HG03135 (cell line): ENCODE results near the gene RPL19.
A peak's percentile ranks its signal among the peaks of the same experiment; 100 is the strongest.
"Not testable (repeated sequence)": the region's sequence is repeated elsewhere in the genome, so short reads cannot be mapped to it uniquely, and the experiment has no call there.

Experiments
- ATAC-seq: cut with Tn5 transposase; IDR thresholded peaks from one replicate; pipeline ENCODE4 v1.9.1; 2021; ENCODE audit warnings: mild to moderate bottlenecking, moderate library complexity; ENCODE audit not compliant: unreplicated experiment

Gene RPL19

DNA sequence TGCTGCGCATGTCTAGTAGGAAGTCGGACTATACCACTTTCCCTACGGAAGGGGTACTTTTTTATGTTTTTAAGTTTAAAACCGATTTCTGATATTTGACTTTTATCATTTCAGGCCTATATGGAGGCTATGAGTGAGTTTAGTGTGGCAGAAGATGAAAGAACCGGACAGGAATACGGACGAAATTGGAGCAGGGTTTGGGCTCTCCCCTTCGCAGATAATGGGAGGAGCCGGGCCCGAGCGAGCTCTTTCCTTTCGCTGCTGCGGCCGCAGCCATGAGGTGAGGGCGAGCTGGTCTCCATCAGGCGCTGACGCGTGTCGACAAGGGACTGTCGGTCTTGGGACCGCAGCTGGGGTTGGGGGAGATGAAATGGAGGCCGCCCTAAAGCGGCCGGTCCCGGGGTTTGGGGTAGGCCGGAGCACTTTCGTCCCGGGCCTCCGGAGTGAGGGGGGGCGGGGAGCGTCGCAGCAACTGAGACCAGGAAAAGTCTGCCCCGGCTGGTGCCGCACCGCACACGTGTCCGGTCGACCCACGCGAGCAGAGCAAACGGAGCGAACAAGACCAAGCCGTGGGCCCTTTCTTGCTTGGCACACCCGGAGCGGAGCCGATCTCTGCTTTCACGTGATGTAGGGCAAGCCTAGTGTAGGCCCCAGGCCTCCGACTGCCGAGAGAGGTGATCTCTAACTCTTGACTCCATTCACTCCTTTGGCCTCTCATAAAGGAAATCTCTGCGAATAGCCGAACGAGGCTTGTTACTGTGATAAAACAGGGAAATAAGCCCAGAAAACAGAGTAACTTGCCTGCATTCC, at the start of gene RPL19:
Gene RPL19 (plus strand): TSS at position 214 of the 810 bp plus-strand sequence. CDS start 62 bp downstream, at position 276.
- ATAC-seq, result peak; percentile 65

DNA sequence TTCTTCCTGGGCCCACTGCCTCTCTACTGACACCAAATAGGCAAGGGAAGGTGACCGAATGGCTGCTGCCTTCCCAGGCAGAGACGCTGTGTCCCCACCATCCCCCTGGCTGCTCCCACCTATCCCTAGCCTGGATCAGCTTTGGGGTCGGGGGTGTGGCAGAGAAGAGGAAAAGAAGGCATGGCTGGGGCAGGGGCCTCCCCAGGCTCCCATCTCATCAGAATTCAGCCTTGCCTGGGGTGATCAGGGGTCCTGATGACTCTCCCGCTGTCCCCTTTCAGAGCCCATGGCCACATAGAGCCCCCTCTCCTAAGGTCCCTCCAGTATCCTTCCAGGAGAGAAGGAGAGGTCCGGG, 49.3 kb upstream of the RPL19 start:
- no peak for ATAC-seq

DNA sequence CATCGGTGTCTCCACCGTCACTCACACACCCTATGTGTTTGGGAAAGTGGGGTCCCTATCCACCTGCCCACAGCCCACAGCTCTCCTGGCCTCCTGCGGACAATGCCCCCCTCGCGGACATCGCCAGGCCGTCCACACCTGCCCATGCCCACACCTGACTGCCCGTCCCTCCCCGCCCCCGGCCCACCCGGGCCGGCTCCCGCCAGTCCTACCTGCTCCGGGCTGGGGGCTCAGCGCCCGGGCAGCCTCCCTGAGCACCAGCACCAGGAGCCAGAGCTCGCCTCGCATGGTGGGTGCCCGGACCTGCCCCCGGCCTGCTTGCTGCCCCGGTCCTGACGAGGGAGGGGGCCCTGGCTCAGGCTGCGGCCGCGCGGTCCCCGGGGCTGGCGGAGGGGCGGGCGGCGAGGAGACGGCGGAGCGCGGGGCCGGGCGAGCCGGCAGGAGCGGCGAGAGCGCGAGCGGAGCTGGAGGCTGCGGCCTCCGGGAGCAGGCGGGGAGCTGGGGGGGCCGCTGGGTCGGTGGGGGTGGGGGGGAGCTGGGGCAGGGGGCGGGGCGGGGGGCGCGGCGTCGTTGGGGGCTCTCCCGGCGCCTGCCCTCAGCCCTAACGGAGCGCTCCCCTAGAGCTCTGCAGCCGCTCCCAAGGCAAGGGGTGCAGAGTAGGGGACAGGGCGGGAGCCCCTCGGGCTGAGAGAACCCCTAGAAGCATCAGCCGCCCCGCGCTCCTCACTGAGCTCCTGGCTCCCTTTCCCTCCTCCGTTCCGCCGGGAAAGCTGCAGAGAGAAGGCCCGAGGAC, 48.7 kb upstream of the RPL19 start, which contains the start of gene PLXDC1:
Gene PLXDC1 (minus strand): TSS at position 488 of the 793 bp plus-strand sequence. CDS start 200 bp downstream, at position 288.
- no peak for ATAC-seq

DNA sequence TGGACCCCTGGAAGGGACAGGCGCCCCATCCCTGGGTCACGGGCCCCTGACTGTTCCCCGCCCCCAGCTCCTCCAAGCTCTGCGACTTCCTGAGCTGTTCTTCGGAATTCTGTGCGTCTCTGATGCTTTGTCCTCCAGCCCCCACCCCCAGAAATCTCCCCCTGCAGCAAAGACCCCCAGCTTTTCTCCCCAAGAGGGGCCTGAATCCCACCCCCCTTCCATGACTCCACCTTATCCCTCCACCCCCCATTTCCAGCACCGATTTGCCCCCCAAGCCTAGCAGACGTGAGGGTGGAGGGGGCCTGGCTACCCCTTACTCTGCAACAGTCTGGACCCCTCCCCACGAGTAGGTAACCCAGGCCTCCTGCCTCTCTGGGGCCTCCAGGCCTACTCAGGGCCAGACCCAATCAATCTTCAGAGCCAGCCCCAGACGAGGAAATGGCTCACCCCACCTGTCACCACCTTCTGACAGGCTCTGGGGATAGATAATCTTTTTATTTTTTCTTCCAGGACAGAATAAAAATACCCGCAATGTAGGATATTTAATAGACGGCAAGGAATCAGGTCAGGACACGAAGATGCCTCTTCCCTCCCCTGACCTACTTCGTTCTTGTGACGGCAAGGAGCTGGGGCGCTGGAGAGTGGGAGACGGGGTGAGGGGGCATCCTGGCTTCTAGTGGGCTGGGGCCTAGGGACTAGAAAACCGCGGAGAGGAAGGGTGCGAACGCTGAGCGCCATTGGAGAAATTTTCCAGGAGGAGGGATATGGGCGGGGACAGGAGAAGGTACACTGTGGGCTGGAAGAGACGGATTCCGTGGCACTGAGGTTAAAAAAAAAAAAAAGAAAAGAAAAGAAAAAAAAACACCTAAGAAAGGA, 47.9 kb upstream of the RPL19 start:
- no peak for ATAC-seq

DNA sequence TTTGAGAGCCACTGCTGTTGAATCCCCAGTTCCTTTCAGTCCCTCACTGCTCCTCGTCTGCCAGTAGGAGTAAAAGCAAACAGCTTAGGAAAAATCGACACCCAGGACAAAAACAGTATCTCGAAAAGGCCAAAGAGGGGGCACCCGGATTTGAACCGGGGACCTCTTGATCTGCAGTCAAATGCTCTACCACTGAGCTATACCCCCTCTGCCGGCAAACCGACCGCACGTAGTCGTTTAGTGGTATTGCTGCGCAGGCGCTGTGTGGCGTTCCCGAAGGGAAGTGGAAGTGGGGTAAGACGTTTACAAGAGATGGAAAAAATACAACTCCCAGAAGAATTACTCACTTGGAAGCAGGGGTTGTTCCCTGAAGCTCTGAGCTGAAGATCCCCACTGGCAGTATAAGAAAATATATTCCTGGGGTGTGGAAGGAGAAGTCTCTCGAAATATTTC, 46.5 kb upstream of the RPL19 start:
- ATAC-seq, result peak; percentile 48

DNA sequence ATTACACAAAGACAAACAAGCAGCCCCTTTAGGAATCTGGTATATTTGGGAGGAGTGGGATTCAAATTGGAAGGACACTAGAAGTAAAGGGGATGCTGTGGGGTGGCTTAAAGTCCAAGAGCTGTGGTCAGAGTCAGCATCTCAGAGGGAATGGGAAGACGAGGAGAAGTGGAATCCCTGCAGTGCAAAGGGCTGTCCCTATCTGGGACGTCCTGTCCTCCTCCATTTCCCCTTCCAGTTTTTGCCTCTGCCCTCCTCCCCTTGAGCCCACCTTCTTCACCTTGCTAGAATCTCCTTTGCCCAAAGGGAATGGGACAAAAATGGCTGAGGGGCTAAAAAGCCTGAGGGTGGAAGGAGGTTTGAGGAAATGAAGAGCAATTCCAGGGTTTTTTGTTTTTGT, 44.4 kb upstream of the RPL19 start:
- ATAC-seq, result no peak

DNA sequence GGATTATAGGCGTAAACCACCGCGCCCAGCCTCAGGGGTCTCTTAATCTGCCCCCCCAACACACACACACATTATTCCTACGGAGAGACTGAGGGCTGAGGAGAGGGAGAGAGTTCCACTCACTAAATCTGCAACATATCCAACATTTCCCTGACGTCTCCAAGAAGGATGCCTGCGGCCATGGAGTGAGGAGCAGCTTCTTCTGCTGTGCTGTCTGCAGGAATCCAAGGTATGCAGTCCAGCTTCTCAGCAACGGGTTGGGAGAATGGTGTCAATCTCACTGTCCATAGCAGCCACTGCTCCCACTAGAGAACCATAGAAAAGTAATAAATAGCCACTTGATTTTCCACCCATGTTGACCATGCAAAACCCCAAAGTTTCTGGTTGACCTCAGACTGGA, 43.6 kb upstream of the RPL19 start:
- ATAC-seq, result no peak

DNA sequence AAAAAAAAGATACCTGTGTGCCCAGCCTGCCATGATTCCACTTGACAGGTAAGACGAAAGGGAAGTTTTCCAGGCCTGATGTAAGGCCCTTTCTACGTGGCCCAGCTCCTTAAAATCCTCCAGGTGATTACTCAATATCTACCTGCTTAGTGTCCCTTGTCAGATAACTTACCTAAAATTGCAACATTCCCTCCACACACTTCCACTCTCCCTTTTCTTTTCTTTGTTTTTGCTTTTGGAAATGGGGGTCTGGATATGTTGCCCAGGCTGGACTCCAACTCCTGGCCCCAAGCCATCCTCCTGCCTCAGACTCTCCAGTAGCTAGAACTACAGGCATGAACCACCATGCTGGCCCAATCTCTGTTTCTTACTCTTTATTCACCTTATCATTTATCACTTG, 41.5 kb upstream of the RPL19 start:
- ATAC-seq, result no peak

DNA sequence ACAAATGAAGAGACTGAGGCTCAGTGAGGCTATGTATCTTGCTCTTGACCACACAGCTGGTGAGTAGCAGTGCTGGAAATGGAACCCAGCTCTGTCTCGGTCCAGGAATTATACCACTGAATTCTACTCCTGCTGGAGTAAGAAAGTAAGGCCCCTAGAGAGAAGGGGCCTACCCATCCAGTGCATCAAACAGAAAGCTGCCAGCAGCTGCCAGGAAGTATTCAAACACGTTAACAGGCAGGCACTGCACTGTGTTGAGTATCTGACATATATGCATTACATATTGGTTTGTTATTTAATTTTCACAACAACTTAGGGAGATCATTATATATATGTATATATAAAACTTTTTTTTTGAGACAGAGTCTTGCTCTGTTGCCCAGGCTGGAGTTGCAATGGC, 38.1 kb upstream of the RPL19 start:
- ATAC-seq, result no peak

DNA sequence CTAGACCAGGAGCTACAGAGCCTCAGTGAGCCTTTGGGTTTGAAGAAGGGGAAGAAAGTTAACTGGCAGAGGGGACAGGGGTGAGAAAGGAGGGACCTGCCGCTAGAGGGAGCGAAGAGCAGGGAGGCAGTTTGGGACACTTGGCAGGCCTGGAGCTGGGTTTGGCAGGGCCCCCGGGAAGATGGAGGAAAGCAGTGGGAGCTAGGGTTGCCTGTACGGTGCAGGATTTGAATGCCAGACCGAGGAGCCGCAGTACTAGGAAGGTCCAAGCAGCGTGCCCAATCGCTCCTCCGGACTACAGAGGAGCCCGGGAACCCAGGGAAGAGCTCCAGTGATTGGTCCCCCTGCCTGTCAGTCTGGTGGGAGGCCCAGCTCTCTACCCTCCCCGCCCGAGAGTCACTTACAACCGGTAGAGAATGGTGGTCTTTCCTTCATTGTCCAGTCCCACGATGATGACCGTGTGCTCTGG, 35.4 kb upstream of the RPL19 start:
- peak; percentile 78 for ATAC-seq

DNA sequence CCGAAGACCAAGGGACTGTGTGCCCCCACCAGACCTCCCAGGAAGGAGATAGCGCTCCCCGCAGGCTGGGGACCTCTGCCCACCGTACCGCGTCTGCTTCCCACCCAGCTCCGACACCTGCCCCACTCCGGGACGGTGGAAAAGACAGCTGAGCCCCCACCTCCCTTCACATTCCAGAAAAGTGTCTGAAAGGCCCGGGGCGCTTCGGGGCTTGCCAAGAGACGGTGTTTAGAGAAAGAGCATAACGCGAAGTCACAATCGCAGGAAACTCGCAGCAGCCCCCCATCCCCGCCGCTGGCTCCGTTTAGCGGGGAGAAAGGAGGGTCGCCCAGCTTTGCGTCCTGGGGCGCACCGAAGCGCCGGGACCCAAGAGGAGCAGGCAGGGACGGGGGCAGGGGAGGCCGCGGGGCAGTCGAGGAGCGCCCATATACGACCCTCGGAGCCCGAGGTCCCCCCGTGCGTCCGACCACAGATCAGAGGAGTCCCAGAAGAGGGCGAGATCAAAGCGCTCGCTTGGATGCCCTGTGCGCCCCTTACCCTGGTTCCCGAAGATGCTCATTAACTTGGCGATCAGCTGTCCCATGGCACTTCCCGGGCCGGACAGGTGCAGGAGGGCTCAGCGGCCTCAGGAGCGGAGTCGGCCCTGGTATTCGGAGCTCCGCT, 34.8 kb upstream of the RPL19 start:
- no peak for ATAC-seq

DNA sequence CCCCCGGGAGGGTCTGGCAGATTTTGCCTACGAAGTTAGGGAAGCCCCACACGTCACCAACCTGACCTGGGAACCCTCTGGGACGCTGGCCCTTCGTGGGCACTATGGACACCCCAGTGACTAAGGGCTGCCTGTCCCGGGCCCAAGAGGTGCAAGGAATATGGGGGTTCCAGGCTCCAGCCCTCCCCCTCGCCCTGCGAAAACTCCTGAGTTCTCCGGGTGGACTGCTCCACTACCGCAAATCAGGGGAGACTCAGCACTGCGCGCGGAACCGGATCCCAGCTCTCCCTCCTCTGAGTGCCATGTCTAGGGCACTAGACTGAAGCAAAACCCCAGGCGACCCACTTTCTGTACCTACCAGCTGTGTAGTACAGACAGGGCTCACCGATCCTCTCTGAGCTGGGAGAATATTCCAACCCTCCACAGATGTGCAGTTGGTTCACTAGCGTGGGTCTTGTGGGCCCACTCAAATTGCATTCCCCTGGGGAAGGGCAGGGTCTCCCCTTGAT, 34.2 kb upstream of the RPL19 start, which contains the start of gene ARL5C:
Gene ARL5C (minus strand): TSS at position 321 of the 509 bp plus-strand sequence. CDS start 401 bp downstream, outside the sequence.
- ATAC-seq, result no peak

DNA sequence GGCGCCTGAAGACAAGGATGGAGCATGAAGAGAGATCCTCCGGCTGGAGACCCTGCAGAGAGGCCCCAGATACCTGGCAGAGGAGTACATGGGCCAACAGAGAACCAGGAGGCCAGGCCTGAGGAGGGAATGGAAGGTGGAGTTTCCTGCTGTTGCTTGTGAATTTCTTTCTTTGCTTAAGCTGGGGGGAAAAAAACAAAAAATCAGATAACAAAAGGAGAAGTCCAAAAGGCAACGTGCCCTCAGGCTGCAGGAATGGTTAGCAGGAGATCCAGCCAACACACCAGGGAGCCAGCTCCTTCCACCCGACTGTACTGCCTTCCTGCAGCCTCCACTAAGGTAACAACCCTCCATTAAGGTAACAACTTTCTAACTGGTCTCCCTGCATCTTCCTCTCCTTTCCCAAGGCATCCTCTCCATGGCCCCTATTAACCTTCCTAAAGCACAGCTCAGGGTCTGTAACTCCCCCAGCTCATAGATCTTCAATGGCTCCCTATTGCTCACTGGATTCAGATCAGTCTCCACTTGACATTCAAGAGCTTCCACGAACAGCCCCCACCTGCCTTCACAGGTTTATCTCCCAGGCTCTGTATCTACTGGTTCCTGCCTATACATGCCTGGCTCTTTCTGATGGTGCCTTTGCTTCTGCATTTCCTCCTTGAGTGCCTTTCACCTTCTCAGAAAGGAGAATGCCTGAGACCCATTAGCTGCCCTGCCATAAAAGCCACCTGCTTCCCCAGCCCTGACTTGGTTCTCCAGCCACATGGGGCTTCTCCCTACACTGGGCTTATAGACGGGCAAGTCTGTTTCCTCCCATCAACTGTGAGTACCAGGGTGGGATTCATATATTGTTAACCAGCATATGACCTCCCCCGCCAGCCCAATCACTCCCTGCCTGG, 33.4 kb upstream of the RPL19 start:
- no peak for ATAC-seq

DNA sequence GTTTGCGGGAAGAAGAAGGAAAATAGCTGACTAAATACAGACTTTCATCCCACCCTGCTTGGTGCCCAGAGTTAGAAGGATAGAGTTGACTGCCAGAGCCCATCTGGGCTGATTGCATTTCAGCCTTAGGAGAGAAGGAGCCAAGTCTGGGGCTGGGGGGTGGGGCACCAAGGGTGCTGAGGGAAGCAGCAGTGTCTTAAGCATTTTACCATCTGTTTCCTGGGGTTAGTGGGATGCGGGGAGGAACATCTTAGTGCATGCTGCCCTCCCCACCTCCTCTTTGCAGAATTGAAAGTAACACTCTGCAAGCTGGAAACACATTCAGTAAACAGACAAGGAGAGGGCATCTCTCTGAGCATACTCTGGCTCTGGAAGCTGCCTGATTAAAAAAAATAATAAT, 32.6 kb upstream of the RPL19 start:
- no peak for ATAC-seq

DNA sequence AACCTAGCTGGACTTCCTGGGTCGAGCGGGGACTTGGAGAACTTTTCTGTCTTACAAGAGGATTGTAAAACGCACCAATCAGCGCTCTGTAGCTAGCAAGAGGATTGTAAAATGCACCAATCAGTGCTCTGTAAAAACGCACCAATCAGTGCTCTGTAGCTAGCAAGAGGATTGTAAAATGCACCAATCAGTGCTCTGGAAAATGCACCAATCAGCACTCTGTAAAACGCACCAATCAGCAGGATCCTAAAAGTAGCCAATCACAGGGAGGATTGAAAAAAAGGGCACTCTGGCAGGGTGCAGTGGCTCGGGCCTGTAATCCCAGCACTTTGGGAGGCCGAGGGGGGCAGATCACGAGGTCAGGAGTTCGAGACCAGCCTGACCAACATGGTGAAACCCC, 31.6 kb upstream of the RPL19 start:
- ATAC-seq, result not testable (repeated sequence)

DNA sequence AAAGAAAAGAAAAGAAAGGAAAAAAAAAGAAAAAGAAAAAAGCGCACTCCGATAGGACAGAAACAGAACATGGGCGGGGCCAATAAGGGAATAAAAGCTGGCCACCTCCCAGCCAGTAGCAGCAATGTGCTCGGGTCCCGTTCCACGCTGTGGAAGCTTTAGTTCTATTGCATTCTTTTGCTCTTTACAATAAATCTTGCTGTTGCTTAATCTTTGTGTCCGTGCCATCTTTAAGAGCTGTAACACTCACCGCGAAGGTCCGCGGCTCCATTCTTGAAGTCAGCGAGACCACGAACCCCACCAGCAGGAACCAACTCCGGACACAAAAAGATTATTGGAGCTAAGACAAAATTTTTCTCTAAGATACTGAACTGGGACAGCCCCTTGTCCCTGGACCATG, 31.0 kb upstream of the RPL19 start:
- ATAC-seq, result no peak

DNA sequence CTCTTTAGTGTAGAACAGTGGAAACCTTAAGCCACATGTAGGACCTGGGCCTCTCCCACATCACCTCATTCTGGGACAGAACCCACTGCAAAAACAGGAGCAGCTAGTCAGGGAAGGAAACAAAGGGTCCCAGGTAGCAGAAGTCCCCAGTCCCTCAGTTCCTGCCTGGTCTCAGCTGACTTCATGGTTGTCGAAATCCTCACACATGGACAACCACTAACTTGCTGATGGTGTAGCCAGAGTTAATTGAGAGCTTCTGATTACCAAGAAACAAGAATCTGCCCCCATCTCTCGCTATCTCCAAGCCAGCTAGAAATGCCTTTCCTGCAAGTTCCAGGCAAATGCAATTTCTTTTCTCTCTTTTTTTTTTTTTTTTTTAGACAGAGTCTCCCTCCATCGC, 30.6 kb upstream of the RPL19 start:
- no peak for ATAC-seq

DNA sequence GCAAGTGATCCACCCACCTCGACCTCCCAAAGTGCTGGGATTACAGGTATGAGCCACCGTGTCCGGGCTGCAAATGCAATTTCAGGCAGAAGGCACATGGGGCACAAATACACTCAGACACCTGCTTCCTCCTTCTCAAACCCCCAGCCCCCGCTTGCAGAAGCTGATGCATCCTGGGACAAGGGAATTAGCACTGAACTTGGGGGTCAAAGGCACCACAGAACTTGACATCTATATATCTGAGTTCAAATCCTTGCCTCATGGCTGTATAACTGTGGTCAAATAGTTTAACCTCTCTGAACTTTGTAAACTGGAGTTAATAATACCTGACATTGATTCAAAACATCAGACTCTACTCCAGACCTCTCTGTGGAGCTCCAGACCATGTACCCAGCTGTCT, 30.0 kb upstream of the RPL19 start:
- ATAC-seq, result no peak

DNA sequence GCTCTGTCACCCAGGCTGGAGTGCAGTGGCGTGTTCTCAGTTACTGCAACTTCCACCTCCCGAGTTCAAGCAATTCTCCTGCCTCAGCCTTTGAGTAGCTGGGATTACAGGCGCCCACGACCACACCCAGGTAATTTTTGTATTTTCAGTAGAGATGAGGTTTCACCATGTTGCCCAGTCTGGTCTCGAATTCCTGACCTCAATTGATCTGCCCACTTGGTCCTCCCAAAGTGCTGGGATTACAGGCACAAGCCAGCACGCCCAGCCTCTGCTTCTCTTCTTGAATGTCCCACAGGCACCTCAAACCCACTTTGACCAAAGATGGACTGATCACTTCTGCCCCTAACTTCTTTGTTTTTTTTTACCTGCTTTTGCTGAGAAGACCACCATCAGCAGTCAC, 29.5 kb upstream of the RPL19 start:
- ATAC-seq, result no peak
